HCT116 (cell line): Measurements from ENCODE around the gene MEIS2.

Source experiments
- CTCF ChIP-seq, 3 experiments: fragments of 200-600 bp in 1 of 3; sonication (generic) in 1 of 3; IDR thresholded peaks in 2 of 3; conservative IDR thresholded peaks in 1 of 3; 2 replicates each; pipeline ENCODE4 v1.5.1; 2012 to 2017; ENCODE audit warnings: low read depth in 2 of 3, low read length in 2 of 3, antibody characterized with exemption in 1 of 3, borderline replicate concordance in 1 of 3, control low read depth in 1 of 3, mild to moderate bottlenecking in 1 of 3, mixed read lengths in 1 of 3, mixed run types in 1 of 3, moderate library complexity in 1 of 3; ENCODE audit not compliant: insufficient read depth in 1 of 3
- POLR2AphosphoS5 ChIP-seq: IDR thresholded peaks from 2 replicates; pipeline ENCODE4 v1.6.1; 2011; ENCODE audit warnings: mild to moderate bottlenecking, low read depth, low read length, moderate library complexity
- YY1 ChIP-seq: IDR thresholded peaks from 2 replicates; pipeline ENCODE4 v1.6.1; 2011; ENCODE audit warnings: low read length, low read depth, moderate library complexity, mild to moderate bottlenecking; ENCODE audit not compliant: insufficient replicate concordance; ENCODE audit errors: extremely low read depth
- TF ChIP-seq, protein P1 (sequence below): IDR thresholded peaks from 2 replicates; pipeline ENCODE4 v1.6.1; 2012; ENCODE audit warnings: low read depth

DNA sequence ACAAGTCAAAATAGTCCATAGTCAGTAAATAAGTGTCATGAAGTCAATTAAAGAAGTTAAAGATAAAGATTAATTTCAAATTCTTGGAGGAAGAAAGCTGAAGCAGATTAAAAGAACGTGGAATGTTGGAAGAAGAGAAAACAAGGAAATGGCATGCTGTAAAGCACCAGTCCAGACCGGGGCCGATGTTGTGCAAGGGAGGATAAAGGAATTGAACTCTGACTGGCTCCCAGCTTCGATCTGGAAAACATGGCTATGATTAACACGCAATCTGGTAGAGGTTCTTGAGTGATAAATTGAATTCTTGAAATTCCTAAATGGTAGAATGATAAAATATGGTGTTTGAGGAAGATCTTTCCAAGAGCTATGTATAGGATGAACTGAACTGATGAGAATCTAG is 194.4 kb downstream of the MEIS2 start:
- TF ChIP-seq CTCF (IDR thresholded peaks at IDR 0.05 in 2 of 3, conservative IDR thresholded peaks at IDR 0.05 in 1 of 3; ENCODE audit: borderline replicate concordance in 1 of 3, insufficient read depth in 1 of 3, low read depth in 2 of 3, low read length in 2 of 3) (no peak), POLR2AphosphoS5 (no peak), YY1 (no peak)
- TF ChIP-seq, protein P1, sequence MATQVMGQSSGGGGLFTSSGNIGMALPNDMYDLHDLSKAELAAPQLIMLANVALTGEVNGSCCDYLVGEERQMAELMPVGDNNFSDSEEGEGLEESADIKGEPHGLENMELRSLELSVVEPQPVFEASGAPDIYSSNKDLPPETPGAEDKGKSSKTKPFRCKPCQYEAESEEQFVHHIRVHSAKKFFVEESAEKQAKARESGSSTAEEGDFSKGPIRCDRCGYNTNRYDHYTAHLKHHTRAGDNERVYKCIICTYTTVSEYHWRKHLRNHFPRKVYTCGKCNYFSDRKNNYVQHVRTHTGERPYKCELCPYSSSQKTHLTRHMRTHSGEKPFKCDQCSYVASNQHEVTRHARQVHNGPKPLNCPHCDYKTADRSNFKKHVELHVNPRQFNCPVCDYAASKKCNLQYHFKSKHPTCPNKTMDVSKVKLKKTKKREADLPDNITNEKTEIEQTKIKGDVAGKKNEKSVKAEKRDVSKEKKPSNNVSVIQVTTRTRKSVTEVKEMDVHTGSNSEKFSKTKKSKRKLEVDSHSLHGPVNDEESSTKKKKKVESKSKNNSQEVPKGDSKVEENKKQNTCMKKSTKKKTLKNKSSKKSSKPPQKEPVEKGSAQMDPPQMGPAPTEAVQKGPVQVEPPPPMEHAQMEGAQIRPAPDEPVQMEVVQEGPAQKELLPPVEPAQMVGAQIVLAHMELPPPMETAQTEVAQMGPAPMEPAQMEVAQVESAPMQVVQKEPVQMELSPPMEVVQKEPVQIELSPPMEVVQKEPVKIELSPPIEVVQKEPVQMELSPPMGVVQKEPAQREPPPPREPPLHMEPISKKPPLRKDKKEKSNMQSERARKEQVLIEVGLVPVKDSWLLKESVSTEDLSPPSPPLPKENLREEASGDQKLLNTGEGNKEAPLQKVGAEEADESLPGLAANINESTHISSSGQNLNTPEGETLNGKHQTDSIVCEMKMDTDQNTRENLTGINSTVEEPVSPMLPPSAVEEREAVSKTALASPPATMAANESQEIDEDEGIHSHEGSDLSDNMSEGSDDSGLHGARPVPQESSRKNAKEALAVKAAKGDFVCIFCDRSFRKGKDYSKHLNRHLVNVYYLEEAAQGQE: no peak
